Head of caudate nucleus (tissue), 42 donors: ENCODE data around the gene CFAP45.
A peak's percentile ranks its signal among the peaks of the same experiment; 100 is the strongest.
"Not testable (repeated sequence)": the region's sequence is repeated elsewhere in the genome, so short reads cannot be mapped to it uniquely, and the experiment has no call there.

ENCODE experiments used
- DNase-seq, 42 donors: peaks; one replicate each; pipeline versions ENCODE4 v3.0.0 to v3.0.0-alpha.2; 2020 to 2021; ENCODE audit warnings: mixed read lengths in 7 of 42
- intact Hi-C: fragments of 100-400 bp; cut with DNase I; formaldehyde crosslinking; loops from one replicate; pipeline ENCODE4 v1.15.0; 2022

The CFAP45 gene

DNA sequence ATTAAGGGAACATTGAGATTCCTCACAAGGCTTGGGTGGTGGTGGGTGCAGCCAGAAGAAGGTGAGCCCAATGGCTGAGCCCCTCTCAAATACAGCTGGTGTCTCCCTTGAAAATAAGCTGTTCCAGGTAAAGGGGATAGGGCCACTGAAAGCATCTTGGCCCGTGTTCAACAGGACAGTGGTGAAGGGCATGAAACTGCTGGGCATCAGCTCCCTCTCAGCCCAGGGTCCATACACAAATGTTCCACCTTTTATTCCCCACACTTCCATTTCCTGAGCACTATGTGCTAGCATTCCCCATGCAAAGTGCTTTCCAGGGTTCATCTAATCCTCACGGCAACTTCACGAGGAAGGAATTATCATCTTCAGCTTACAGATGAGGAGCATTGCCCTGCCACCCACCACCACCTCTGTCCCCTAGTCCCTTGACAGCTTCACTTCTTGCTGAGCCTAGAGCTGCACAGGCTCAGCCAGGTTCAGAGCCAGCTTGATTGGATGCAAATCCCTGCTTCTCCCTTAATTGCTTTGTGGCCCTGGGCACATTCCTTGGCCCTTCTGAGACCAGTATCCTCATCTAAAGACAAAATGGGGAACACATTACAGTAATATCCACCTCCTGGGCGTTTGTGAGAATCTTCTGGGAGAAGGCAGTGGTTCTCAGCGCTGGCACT lies 15.7 kb upstream of the CFAP45 start:
- intact Hi-C loops: no loop called here
- no peak for DNase-seq

DNA sequence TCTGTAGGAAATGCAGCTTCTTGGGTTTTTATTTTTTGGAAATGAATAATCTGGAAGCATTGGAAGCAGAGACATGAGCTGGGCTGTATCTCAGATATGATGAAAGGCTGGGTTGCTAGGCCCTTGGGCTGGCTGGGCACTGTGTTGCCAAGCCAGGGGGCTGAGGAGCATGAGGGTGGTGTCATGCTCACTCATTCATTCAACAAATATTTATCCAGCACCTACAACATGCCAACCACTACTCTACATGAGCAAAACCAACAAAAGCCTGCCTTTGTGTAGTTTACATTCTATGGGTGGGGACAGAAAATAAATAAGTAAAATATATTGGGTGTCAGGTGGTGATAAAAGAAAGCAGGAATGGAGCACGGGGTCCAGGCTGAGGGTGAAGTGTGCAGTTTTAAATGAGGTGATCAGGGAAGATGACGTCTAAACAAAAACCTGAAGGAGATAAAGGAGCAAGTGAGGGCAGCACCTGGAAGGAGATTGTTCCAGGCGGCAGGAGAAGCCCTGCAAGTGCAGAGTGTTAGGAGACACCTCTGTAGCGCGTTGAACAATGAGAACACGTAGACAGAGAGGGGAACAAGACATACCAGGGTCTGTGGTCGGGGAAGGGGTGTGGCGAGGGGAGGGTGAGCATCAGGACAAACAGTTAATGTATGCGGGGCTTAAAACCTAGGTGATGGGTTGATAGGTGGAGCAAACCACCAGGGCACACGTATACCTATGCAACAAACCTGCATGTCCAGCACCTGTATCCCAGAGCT lies 14.5 kb upstream of the CFAP45 start:
- intact Hi-C loops: no loop called here
- DNase-seq: no peak

DNA sequence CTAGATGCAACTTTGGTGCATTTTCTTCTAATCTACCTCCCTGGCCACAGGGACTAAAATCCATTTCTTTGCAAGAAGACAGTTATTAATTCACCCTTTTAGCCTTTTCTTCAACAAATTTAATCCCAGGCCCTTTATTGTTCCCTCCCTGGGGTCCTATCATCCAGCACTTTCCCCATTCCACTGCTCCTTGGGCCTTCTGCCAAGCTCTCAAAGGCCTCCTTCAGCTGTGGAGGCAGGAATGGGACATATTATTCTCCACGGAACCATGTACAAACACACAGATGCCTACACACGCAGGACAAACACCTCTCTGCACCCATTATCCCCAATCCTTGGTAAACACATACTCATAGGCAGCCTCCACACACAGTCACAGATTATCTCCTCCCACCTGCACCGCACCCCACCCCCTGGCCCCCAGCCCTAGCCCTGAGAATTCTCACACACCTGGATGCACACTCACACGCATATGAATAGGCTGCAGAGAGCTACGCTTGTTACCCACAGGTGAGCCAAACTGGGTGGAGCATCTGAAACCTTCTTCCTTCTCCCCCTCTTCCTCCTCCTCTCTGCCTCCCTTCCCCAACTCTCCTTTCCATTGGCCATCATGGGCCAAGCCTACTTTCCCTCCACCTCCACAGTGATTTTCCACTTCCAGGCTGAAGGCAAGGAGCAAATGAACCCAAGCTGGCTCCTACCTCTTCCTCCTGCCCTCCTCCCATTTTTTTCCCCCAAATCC lies 13.7 kb upstream of the CFAP45 start:
- DNase-seq: no peak
- intact Hi-C loops: no loop called here

DNA sequence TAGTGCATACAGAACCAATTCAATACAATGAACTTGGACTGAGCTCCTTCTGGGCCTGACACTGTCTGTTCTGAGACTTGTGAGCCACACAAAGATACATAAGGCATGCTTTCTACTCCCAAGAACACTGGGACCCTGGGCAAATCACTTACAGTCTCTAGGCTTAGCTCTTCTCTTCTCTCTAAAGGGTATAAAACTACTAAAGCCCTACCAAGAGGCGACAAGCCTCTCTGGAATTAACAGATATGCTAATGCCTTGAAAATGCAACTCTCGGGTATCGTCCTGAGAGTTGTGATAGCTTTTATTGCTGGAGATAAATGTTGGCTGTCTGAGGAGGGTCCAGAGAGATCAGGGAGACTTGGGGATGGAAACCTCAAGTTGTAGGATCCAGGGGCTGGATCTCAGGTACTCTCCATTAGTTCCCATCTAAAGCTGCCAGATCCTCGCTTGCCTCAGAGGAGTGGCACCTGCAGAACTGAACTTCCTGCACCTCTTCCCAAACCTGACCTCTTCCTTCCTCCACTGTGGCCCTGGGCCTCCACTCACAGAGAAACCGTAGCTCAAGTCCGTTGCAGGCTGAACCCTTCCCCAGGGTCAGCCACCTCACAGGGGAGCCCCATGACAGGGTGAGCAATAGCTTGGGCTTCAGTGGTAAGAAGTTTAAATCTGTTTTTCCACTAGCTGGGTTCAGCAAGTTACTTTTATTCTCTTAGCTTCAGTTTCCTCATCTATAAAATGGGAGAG lies 11.5 kb upstream of the CFAP45 start:
- intact Hi-C loops: no loop called here
- DNase-seq: no peak

DNA sequence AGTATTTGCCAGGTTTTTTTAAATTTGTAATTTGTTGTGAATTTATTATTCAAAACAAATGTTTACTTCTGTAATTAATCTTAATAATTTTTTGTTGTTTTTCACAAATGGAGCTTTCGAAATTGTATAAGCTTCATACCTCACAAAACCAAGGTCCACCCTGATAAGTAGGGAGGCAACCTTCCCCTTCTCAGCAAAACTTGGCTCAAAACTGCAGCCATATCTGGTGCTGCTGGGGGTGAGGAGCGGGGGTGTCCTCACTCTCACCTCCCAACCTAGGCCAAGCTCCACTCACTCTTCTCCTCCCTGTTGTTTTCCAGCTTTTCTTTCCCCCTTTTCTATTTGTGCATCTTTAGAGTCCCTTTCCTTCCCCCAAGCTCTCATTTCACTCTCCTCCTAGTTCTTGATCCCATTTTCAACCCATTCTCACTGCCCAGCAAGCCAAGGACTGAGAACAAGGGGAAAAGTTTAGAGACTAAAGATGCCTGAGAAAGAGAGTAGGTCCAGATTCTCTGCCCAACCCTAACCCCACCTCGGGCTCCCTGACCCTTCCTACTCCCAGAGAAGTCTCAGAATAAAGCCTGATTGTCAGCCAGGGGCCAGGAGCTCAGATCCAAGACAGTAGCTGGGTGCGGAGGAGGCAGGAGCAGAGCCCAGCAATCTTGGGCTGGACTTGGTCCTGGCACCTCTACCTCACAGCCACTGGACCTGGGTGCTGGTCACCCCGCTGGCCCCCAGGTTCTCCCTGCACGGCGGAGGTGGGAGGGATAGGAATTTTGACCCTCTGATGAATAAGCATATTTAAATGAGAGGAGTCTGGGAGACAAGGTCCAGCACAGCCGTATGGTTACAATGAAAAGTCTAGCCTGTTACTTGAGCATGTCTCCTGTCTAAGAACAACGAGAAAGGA lies 8.3 kb upstream of the CFAP45 start:
- intact Hi-C loops: no loop called here
- DNase-seq: no peak

DNA sequence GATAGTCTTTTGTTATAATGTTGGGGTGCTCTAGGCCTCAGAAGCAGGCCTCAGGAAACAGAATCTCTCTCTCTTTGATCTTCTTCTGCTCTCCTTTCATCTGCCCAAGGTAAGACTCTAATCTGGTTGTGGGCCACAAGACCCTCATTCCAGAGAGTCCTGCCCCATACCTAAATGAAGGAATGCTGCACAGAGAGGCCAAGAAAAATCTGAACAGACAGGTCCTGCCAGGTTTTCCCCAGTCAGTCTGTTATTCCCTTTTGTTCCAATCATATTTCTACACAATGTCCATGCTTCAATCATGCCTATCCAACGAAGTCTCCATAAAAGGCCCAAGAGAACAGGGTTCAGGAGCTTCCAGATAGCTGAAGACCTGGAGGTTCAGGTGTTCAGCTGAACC lies 7.0 kb upstream of the CFAP45 start:
- intact Hi-C loops: no loop called here
- DNase-seq: no peak

DNA sequence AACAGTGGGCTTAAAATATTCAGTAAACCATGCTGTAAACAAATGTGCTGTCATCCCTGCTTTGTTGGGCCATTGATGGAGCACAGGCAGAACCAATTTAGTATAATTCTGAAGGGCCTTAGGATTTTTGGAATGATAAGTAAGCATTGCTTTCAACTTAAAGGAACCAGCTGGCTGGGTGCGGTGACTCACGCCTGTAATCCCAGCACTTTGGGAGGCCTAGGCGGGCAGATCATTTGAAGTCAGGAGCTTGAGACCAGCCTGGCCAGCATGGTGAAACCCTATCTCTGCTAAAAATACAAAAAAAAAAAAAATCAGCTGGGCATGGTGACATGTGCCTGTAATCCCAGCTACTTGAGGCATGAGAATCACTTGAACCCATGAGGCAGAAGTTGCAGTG lies 4.1 kb upstream of the CFAP45 start:
- intact Hi-C loops, DNase-seq: not testable (repeated sequence)

DNA sequence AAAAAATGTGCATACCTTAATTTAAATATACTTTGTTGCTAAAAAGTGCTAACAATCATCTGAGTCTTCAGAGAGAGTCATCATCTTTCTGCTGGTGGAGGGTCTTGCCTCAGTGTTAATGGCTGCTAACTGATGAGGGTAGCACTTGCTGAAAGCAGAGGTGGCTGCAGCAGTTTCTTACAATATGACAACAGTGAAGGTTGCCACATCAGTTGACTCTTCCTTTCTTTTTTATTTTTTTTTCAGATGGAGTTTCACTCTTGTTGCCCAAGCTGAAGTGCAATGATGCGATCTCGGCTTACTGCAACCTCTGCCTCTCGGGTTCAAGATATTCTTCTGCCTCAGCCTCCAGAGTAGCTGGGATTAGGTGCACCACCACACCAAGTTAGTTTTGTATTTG lies 2.6 kb upstream of the CFAP45 start:
- DNase-seq: no peak
- intact Hi-C loops: no loop called here

DNA sequence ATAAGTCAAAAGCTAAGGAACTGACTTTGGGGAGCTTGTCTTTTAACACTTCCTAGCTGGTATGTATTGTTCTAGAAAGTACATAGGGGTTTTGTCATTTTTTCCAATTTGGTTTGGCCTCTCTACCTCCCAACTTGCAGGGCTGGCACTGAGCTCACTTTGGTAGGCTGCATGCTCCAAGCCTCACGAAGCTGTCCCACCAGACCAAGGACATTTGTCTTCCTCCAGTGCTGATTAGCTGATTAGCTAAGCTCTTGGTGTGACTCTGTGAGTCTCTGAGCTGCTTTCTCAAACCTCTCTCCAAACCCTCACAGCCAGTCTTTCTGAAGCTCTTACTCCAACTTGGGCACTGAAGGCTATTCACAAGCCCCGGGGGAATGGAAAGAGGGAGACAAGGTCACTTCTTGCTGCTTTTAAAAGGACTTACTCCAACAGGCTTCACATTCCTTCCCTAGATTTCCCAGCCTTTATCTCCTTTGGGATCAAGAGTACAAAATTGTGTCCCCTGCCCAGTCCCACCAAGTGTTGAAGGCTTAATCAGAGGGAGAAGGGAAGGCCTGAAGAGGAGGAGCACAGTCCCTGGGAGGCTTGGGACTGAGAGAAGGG lies 893 bp upstream of the CFAP45 start:
- intact Hi-C loops: no loop called here
- DNase-seq: no peak

DNA sequence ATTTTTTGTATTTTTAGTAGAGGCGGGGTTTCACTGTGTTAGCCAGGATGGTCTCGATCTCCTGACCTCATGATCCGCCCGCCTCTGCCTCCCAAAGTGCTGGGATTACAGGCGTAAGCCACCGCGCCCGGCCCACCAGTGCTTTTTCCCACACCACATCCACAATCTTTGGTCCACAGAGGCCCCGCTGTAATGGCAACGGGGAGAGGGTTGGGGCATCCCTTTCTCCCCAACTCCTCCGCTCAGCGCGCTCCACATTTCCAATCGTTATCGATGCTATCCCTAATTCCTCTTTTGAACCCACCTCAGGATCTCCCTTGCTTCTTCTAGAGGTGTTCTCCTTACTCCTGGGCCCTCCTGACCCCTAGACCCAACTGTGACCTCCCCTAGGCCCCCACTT lies 331 bp downstream of the CFAP45 start:
- intact Hi-C loops, DNase-seq: not testable (repeated sequence)

DNA sequence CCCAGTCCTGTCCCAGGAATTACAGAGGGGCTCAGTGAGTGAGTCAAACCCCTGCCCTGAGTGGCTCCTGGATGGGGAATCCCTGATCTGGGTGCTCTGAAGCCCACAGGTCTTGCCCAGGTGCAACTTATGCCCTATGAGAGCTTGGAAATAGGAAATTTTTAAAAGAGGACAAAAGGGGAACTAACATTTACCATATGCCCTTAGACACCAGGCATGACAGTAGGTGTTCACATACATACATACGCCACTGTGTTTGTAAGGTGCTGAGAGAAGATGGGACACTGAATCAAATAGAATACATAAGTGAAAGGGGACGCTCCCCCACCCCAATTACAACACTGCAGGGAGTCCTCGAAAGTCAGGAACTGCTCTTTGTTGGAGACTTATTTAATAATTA lies 1.4 kb downstream of the CFAP45 start:
- no peak for DNase-seq
- intact Hi-C loops: no loop called here

DNA sequence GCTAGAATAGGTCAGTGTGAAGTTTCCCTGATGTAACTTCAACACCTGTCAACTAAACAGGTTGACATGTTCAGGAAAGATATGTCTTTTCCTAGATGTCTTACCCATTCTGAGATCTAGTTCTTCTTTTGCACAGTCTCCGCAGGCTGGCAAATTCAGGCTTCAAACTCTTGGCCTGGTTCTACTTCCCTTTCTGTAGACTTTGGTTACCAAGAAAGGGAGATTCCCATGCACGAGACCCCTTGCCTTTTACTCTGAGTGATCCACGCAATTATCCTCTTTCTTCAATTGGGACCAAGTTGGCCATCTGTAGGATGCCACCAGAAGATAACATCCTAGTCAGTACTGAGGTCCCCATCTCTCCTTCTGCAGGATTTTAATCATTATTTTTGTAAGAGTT lies 2.0 kb downstream of the CFAP45 start:
- no peak for DNase-seq
- intact Hi-C loops: no loop called here

DNA sequence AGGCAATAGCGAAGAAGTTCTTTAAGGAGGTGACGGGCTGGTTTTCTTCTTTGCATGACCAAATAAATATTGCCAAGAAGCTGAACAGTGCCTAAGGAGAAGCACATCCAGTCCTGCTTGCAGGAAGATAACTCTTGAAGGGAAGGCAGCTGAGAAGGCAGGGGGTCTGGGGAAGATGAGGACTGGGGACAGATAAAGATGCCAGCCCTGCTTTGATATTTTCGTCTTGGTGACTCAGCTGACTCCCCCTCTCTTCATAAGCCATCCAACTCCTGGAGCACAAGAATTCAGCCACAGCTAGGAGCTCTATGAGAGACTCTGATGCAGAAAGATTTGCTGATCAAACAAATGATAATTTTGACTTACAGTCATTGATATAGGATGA lies 3.4 kb downstream of the CFAP45 start:
- no peak for DNase-seq
- intact Hi-C loops: no loop called here

DNA sequence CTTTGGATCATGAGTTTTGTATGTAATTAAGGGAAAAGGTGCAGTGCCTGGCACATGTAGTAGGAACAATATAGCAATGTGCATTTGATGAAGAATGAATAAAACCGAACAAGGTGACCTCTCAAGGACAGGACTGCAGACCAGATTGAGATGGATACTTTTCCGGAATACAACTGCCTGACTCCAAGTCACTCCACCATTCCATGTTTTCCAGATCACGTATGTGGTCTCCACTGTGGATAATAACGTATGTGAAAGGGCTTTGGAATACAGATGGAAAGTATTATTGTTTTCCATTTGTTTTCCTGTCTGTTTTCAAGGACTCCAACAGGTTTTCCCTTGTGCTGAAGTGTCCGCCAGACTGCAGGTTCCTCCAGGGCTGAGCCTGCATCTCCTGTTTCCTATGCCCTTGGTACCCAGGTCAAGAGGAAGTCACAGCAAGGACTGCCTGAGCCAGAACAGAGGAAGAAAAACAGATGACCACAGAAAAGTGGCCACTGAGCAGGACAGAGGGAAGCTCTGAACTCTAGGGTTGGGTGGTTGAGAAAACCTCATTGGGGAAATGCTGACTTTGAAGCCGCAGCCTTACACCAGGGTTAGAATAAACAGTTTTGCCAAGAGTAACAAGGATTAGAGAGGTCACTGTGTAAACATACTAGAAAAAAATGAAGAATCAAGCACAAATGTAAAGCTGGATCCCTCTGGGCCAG lies 4.0 kb downstream of the CFAP45 start:
- DNase-seq: peak in 10 of 42 donors; percentile 9 to 46 (median 22)
- intact Hi-C loops: no loop called here

DNA sequence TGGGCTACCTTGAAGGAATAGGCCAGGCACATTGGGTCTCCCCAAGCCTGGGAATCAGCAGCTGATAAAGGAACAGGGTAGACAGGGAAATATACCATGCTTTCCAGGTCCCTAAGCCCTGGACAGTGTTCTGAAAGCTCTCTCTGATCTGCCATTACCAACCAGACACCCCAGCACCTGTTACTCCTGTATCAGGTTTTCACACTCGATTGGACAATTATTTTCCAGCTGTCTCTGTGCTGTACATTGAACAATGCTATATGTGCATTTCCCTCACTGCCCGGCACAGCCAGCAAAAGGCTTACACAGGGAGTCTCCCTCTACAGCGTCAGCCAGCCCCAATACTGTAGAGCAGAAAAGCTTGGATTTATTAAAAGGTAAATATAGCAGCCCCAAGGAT lies 4.7 kb downstream of the CFAP45 start:
- intact Hi-C loops: no loop called here
- DNase-seq: no peak

DNA sequence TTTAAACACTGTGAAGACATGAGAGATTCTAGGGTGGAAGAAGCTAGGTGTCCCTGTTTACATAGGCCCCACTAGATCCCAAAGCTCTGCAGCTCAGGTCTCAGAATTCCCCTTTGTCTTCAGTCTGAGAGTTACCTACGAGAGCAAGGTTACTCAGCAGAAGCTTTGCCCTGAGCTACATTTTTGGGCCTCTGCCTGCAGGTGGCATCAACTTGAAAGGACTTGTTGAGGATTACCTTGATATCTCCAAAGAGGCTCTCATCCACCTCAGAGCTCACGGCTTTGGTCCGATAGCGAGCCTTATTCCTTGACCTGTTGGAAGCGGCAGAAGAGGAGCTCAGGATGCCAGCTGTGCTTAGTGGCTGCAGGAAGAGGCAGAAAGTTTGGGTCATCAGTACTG lies 7.0 kb downstream of the CFAP45 start:
- intact Hi-C loops: loop anchor here (5.0 kb wide), 1 partner anchor 96 kb away; no protein-coding TSS in a partner anchor
- no peak for DNase-seq
